Liver (tissue), 9 donors: ENCODE results near the gene PGBD5. TPM values are rescaled to one million over a fixed set of nuclear protein-coding genes. Genes with fewer than 3 reads are reported as not detected.

Experiments used
- DNase-seq: peaks from one replicate; pipeline ENCODE4 v3.0.0-alpha.2; 2017; ENCODE audit warnings: low spot score
- H3K27ac ChIP-seq, 2 donors: one replicate each; pipeline ENCODE4 v1.7.0; 2013; ENCODE audit warnings: inconsistent platforms in 2 of 2, low read length in 2 of 2, control low read depth in 1 of 2, low read depth in 1 of 2, mild to moderate bottlenecking in 1 of 2
- H3K27me3 ChIP-seq, 4 donors: one replicate each; pipeline versions ENCODE4 v1.6.1 to v1.7.0; 2013; ENCODE audit warnings: low read length in 3 of 4, inconsistent platforms in 1 of 4, mild to moderate bottlenecking in 1 of 4, moderate library complexity in 1 of 4; ENCODE audit not compliant: control insufficient read depth in 4 of 4, insufficient read depth in 4 of 4
- H3K36me3 ChIP-seq, 4 donors: one replicate each; pipeline versions ENCODE4 v1.6.1 to v1.7.0; 2013; ENCODE audit warnings: low read length in 3 of 4, mild to moderate bottlenecking in 3 of 4, low read depth in 1 of 4, moderate library complexity in 1 of 4; ENCODE audit not compliant: control insufficient read depth in 4 of 4, insufficient read depth in 3 of 4
- H3K4me1 ChIP-seq, 4 donors: one replicate each; pipeline versions ENCODE4 v1.6.1 to v1.7.0; 2013; ENCODE audit warnings: low read length in 3 of 4, mild to moderate bottlenecking in 3 of 4, moderate library complexity in 1 of 4; ENCODE audit not compliant: control insufficient read depth in 4 of 4, insufficient read depth in 4 of 4
- H3K4me3 ChIP-seq, 3 donors: one replicate each; pipeline versions ENCODE4 v1.6.1 to v1.7.0; 2013; ENCODE audit warnings: low read length in 3 of 3, control low read depth in 1 of 3, low read depth in 1 of 3, mild to moderate bottlenecking in 1 of 3
- H3K9ac ChIP-seq, 2 donors: one replicate each; pipeline ENCODE4 v1.7.0; 2013; ENCODE audit warnings: low read length in 2 of 2, mild to moderate bottlenecking in 2 of 2, moderate library complexity in 2 of 2, control low read depth in 1 of 2, low read depth in 1 of 2
- H3K9me3 ChIP-seq, 4 donors: one replicate each; pipeline versions ENCODE4 v1.6.1 to v1.7.0; 2013; ENCODE audit warnings: low read length in 3 of 4; ENCODE audit not compliant: control insufficient read depth in 4 of 4
- ATF3 ChIP-seq: IDR thresholded peaks from 2 replicates; pipeline ENCODE4 v1.6.1; 2016; ENCODE audit warnings: antibody characterized with exemption
- CTCF ChIP-seq: fragments of 150-350 bp; IDR thresholded peaks from 2 replicates; pipeline ENCODE4 v1.5.1; 2017; ENCODE audit warnings: improper control_type of control experiment, low read depth, low read length; ENCODE audit not compliant: missing input control
- EGR1 ChIP-seq, 2 donors: IDR thresholded peaks; 2 replicates each; pipeline ENCODE4 v1.6.1; 2016 to 2018; ENCODE audit warnings: antibody characterized with exemption in 2 of 2, low read depth in 2 of 2
- FOXA1 ChIP-seq: IDR thresholded peaks from 2 replicates; pipeline ENCODE4 v1.6.1; 2016; ENCODE audit warnings: antibody characterized with exemption
- FOXA2 ChIP-seq: IDR thresholded peaks from 2 replicates; pipeline ENCODE4 v1.6.1; 2016; ENCODE audit warnings: antibody characterized with exemption
- GABPA ChIP-seq, 2 donors: IDR thresholded peaks in 1 of 2; conservative IDR thresholded peaks in 1 of 2; 2 replicates each; pipeline ENCODE4 v1.6.1; 2016; ENCODE audit warnings: antibody characterized with exemption in 2 of 2, mild to moderate bottlenecking in 1 of 2, moderate library complexity in 1 of 2
- HNF4A ChIP-seq, 2 donors: conservative IDR thresholded peaks; 2 replicates each; pipeline ENCODE4 v1.6.1; 2016; ENCODE audit warnings: antibody characterized with exemption in 2 of 2, mild to moderate bottlenecking in 2 of 2
- HNF4G ChIP-seq: IDR thresholded peaks from 2 replicates; pipeline ENCODE4 v1.6.1; 2016; ENCODE audit warnings: antibody characterized with exemption
- JUND ChIP-seq, 2 donors: IDR thresholded peaks; 2 replicates each; pipeline ENCODE4 v1.6.1; 2016; ENCODE audit warnings: antibody characterized with exemption in 2 of 2
- MAX ChIP-seq: IDR thresholded peaks from 2 replicates; pipeline ENCODE4 v1.6.1; 2016; ENCODE audit warnings: antibody characterized with exemption
- NR2F2 ChIP-seq: IDR thresholded peaks from 2 replicates; pipeline ENCODE4 v1.6.1; 2016; ENCODE audit warnings: antibody characterized with exemption
- REST ChIP-seq: IDR thresholded peaks from 2 replicates; pipeline ENCODE4 v1.6.1; 2016; ENCODE audit warnings: antibody characterized with exemption, mild to moderate bottlenecking
- RXRA ChIP-seq, 2 donors: IDR thresholded peaks; 2 replicates each; pipeline ENCODE4 v1.6.1; 2017 to 2018; ENCODE audit warnings: antibody characterized with exemption in 2 of 2, mild to moderate bottlenecking in 1 of 2
- SP1 ChIP-seq: IDR thresholded peaks from 2 replicates; pipeline ENCODE4 v1.6.1; 2018; ENCODE audit warnings: antibody characterized with exemption, mild to moderate bottlenecking
- TAF1 ChIP-seq: conservative IDR thresholded peaks from 2 replicates; pipeline ENCODE4 v1.6.1; 2016; ENCODE audit warnings: antibody characterized with exemption, mild to moderate bottlenecking
- YY1 ChIP-seq: IDR thresholded peaks from 2 replicates; pipeline ENCODE4 v1.6.1; 2016; ENCODE audit warnings: antibody characterized with exemption, mild to moderate bottlenecking
- ZBTB33 ChIP-seq: IDR thresholded peaks from 2 replicates; pipeline ENCODE4 v1.6.1; 2016; ENCODE audit warnings: antibody characterized with exemption
- WGBS: extraction: QIAGEN DNeasy Blood & Tissue Kit; methylation state at CpG from one replicate; pipeline ENCODE4 v1.1.7; 2013; 5-methylcytosine and 5-hydroxymethylcytosine counted together
- polyA plus RNA-seq, 2 donors: library from polyadenylated mRNA; stranded (reverse) in 1 of 2; unstranded in 1 of 2; fragments of 200-250 nt in 1 of 2; fragments of >200 nt in 1 of 2; fragmentation: Nextera tagmentation in 1 of 2; extraction: Ambion mirVana in 1 of 2; gene quantifications; one replicate each; pipeline versions ENCODE4 v1.2.1 to v1.2.3, GENCODE V29; 2013 to 2015
- total RNA-seq, 2 donors: library from RNA; depleted of rRNA; stranded (reverse); fragments of >200 nt; gene quantifications; one replicate each; pipeline ENCODE4 v1.2.3, GENCODE V29; 2014
- donor health status: healthy.
- donor health status: healthy.
- donor health status: healthy.
- donor health status: healthy.
- donor health status: healthy.

Gene PGBD5
- total and polyA plus RNA-seq, 4 donors, result 0.88 to 5.4 (median 2.7) TPM

- Histone ChIP-seq H3K9me3 (no peaks in the 10 kb centered on the region), H3K27ac (no peak overlapping the region), H3K9ac (no peak overlapping the region), H3K4me1 (peaks cover 9 to 45% (median 33%) of the 10 kb centered on the region in 4 donors), H3K4me3 (no peak overlapping the region), H3K36me3 (peaks cover 0 to 2% (median 0%) of the 10 kb centered on the region in 4 donors), H3K27me3 (no peaks in the 10 kb centered on the region)
- TF ChIP-seq REST (no peak), HNF4A (conservative IDR thresholded peaks at IDR 0.05) (no peak), TAF1 (no peak), YY1 (no peak), ZBTB33 (no peak), ATF3 (no peak), JUND (IDR thresholded peaks at IDR 0.05) (no peak), GABPA (IDR thresholded peaks at IDR 0.05 in 1 of 2, conservative IDR thresholded peaks at IDR 0.05 in 1 of 2) (no peak), SP1 (no peak), RXRA (IDR thresholded peaks at IDR 0.05) (no peak)
- WGBS, result 92% methylated on average over 9 of the region's 9 CpGs
- no peak for DNase-seq
These were observed 77.6 kb downstream of the PGBD5 start for GRCh38 chr1:230348386-230349019.

GRCh38 chr1:230347896-230348295 lies 78.2 kb downstream of the PGBD5 start:
- Histone ChIP-seq H3K9me3 (no peaks in the 10 kb centered on the region), H3K27me3 (no peaks in the 10 kb centered on the region), H3K4me1 (peaks cover 9 to 42% (median 33%) of the 10 kb centered on the region in 4 donors), H3K36me3 (peaks cover 0 to 2% (median 0%) of the 10 kb centered on the region in 4 donors), H3K9ac (no peak overlapping the region), H3K4me3 (no peak overlapping the region), H3K27ac (no peak overlapping the region)
- DNase-seq, result no peak
- 97% methylated on average over 7 of the region's 7 CpGs for WGBS
- TF ChIP-seq FOXA1 (no peak), REST (no peak), MAX (no peak), YY1 (no peak), JUND (IDR thresholded peaks at IDR 0.05) (no peak), NR2F2 (no peak), HNF4A (conservative IDR thresholded peaks at IDR 0.05) (no peak), RXRA (IDR thresholded peaks at IDR 0.05) (no peak), FOXA2 (no peak), CTCF (no peak), SP1 (no peak), EGR1 (IDR thresholded peaks at IDR 0.05; ENCODE audit: low read depth in 2 of 2) (no peak), HNF4G (no peak), ZBTB33 (no peak), GABPA (IDR thresholded peaks at IDR 0.05 in 1 of 2, conservative IDR thresholded peaks at IDR 0.05 in 1 of 2) (no peak), ATF3 (no peak)
